ENCODE data around the gene APBA2.

APBA2 gene

DNA sequence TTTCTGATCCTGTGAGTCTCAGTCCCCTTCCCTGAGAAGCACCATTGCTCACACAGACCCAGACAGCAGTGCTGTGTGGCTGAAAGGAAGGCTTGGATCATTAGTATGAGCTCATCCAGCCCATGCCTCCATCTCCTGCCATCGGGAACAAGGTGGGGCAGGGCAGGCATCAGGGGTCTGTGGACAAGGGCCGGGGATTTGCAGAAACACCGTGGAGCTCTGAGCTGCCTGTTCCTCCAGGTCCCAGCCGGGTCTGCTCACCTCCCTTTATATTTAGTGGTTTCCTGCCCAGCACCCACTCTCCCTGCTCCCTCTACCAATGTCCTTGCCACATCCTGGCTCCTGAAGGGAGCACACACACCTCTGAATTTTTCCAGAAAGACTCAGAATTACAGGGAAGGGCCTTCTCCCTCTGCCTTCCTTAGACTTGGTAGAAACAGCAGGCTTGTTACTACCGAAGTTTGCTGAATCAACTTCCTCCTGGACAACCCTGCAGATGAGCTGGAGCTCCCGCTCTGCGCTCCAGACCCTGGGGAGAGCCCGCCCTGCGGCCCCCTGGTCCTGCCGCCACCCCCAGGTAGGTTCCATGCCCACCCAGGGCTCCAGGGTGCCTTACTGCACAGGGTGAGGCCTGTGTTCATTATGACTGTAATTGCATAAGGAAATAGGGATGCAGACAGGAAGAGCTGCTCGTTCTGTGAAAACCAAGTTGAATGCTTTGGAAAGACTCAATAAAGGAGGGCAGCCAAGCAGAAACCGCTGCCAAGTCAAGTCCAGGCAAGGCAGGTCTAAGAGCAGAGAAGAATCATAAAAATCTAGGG lies 255.7 kb downstream of the APBA2 start:
- Histone ChIP-seq H3K27ac (ENCODE audit: low read length) (no peak overlapping the region), H3K9me3 (replicated peaks; ENCODE audit: insufficient read depth, low read length) (no peaks in the 10 kb centered on the region), H3K9me2 (replicated peaks; ENCODE audit: insufficient read depth, low read length) (no peaks in the 10 kb centered on the region), H3K4me3 (ENCODE audit: low read length) (no peak overlapping the region), H3F3A (ENCODE audit: insufficient read depth, low read length) (no peaks in the 10 kb centered on the region), H3K4me1 (ENCODE audit: low read length) (no peaks in the 10 kb centered on the region), H3K79me2 (ENCODE audit: low read length) (no peaks in the 10 kb centered on the region), H3K4me2 (ENCODE audit: low read depth, low read length) (no peak overlapping the region), H3K36me3 (replicated peaks; ENCODE audit: insufficient read depth, low read length) (no peaks in the 10 kb centered on the region), H4K20me1 (ENCODE audit: insufficient read depth, low read length) (no peaks in the 10 kb centered on the region), H2AFZ (ENCODE audit: low read length) (no peak overlapping the region), H3K27me3 (replicated peaks; ENCODE audit: insufficient read depth, low read length) (no peaks in the 10 kb centered on the region), H3K9ac (ENCODE audit: low read length) (no peak overlapping the region)
- DNase-seq, result no peak
- TF ChIP-seq, protein P1, sequence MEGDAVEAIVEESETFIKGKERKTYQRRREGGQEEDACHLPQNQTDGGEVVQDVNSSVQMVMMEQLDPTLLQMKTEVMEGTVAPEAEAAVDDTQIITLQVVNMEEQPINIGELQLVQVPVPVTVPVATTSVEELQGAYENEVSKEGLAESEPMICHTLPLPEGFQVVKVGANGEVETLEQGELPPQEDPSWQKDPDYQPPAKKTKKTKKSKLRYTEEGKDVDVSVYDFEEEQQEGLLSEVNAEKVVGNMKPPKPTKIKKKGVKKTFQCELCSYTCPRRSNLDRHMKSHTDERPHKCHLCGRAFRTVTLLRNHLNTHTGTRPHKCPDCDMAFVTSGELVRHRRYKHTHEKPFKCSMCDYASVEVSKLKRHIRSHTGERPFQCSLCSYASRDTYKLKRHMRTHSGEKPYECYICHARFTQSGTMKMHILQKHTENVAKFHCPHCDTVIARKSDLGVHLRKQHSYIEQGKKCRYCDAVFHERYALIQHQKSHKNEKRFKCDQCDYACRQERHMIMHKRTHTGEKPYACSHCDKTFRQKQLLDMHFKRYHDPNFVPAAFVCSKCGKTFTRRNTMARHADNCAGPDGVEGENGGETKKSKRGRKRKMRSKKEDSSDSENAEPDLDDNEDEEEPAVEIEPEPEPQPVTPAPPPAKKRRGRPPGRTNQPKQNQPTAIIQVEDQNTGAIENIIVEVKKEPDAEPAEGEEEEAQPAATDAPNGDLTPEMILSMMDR (IDR thresholded peaks at IDR 0.05; ENCODE audit: low read length), result no peak
- no peak for TF ChIP-seq EZH2phosphoT487 (IDR thresholded peaks at IDR 0.05; ENCODE audit: low read length)
- no peak for TF ChIP-seq EZH2 (optimal IDR thresholded peaks at IDR 0.05; ENCODE audit: low read depth, low read length)

DNA sequence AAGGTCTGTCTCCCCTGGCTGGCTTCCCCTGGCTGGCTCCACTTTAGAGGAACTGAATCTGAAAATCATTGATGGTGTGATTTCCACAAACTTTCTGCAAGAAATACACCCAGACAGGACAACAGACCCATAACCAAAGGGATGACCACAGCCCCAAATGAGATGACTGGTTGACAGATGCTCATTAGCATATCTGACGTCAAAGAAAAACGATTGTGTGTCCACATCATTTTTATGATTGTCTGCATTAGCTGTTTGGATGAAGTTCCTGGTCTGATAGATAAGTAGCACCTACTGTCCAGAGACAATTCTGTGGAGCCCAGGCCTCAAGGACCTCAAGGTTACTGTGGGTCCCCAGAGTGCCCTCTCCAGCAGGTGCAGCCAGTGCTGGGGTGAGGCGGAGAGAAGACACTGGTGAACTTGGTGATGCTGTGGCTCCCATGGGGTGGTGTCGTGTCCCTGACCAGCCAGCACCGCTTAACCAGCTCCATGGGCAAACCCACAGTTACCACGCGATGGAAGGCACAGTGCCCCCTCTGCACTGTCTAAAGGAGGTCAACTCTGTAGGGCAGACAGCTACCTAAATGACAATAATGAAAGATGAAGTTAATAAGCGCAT lies 256.5 kb downstream of the APBA2 start:
- no peak for DNase-seq

DNA sequence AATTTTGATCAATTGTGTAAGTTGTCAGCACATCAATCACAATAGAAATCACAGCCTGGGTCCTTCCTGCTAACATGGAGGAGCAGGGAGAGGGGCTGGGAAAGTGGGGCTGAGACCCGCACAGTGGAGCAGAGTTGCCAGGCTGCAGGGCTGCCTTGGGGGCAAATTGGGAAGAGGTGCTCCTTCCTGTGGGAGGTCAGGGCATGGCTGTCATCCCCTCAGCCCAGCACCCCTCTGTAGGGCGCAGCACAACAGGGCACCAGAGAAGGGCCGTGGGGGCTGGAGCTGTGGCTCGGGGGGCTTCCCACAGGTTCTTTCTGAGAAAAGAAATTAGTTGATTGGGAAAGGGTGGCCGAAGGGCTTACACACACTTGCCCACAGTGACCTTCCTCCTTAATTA lies 257.5 kb downstream of the APBA2 start:
- Histone ChIP-seq H2AFZ (ENCODE audit: low read length) (no peak overlapping the region), H3K79me2 (ENCODE audit: low read length) (no peaks in the 10 kb centered on the region), H3F3A (ENCODE audit: insufficient read depth, low read length) (no peaks in the 10 kb centered on the region)

More for the DNA sequence above, 256.5 kb downstream of the APBA2 start:
- H3K4me3 ChIP-seq (ENCODE audit: low read length), result no peak overlapping the region
- H4K20me1 ChIP-seq (ENCODE audit: insufficient read depth, low read length), result no peaks in the 10 kb centered on the region
- no peaks in the 10 kb centered on the region for H3K9me2 ChIP-seq (replicated peaks; ENCODE audit: insufficient read depth, low read length)
- H3K36me3 ChIP-seq (replicated peaks; ENCODE audit: insufficient read depth, low read length), result no peaks in the 10 kb centered on the region
- no peak for TF ChIP-seq EZH2phosphoT487 (IDR thresholded peaks at IDR 0.05; ENCODE audit: low read length)
- TF ChIP-seq EZH2 (optimal IDR thresholded peaks at IDR 0.05; ENCODE audit: low read depth, low read length), result no peak
- TF ChIP-seq, protein P1 (IDR thresholded peaks at IDR 0.05; ENCODE audit: low read length), result no peak
- H3K79me2 ChIP-seq (ENCODE audit: low read length), result no peaks in the 10 kb centered on the region
- no peaks in the 10 kb centered on the region for H3K9me3 ChIP-seq (replicated peaks; ENCODE audit: insufficient read depth, low read length)
- H3K9ac ChIP-seq (ENCODE audit: low read length), result no peak overlapping the region
- no peaks in the 10 kb centered on the region for H3K4me1 ChIP-seq (ENCODE audit: low read length)
- H3K27me3 ChIP-seq (replicated peaks; ENCODE audit: insufficient read depth, low read length), result no peaks in the 10 kb centered on the region
- H3K4me2 ChIP-seq (ENCODE audit: low read depth, low read length), result no peak overlapping the region
- no peak overlapping the region for H3K27ac ChIP-seq (ENCODE audit: low read length)
- H2AFZ ChIP-seq (ENCODE audit: low read length), result no peak overlapping the region
- no peaks in the 10 kb centered on the region for H3F3A ChIP-seq (ENCODE audit: insufficient read depth, low read length)

More for the DNA sequence above, 257.5 kb downstream of the APBA2 start:
- Histone ChIP-seq H3K4me1 (ENCODE audit: low read length) (no peaks in the 10 kb centered on the region), H3K9me3 (replicated peaks; ENCODE audit: insufficient read depth, low read length) (no peaks in the 10 kb centered on the region), H3K4me3 (ENCODE audit: low read length) (no peak overlapping the region), H3K27me3 (replicated peaks; ENCODE audit: insufficient read depth, low read length) (no peaks in the 10 kb centered on the region), H3K9me2 (replicated peaks; ENCODE audit: insufficient read depth, low read length) (no peaks in the 10 kb centered on the region), H4K20me1 (ENCODE audit: insufficient read depth, low read length) (no peaks in the 10 kb centered on the region), H3K9ac (ENCODE audit: low read length) (no peak overlapping the region), H3K27ac (ENCODE audit: low read length) (no peak overlapping the region), H3K36me3 (replicated peaks; ENCODE audit: insufficient read depth, low read length) (no peaks in the 10 kb centered on the region), H3K4me2 (ENCODE audit: low read depth, low read length) (no peak overlapping the region)
- no peak for TF ChIP-seq EZH2 (optimal IDR thresholded peaks at IDR 0.05; ENCODE audit: low read depth, low read length)
- TF ChIP-seq, protein P1 (IDR thresholded peaks at IDR 0.05; ENCODE audit: low read length), result no peak
- TF ChIP-seq EZH2phosphoT487 (IDR thresholded peaks at IDR 0.05; ENCODE audit: low read length), result no peak
- DNase-seq, result no peak

Data from MM.1S (cell line).